Esophagus squamous epithelium (tissue), 4 donors: Measurements from ENCODE around the gene GOSR1.
"Not testable (repeated sequence)": the region's sequence is repeated elsewhere in the genome, so short reads cannot be mapped to it uniquely, and the experiment has no call there.

Experiments used
- POLR2A ChIP-seq, 4 donors: fragments of 450-650 bp; IDR thresholded peaks; one replicate each; pipeline ENCODE4 v1.6.1; 2017; ENCODE audit warnings: antibody characterized with exemption in 4 of 4, mild to moderate bottlenecking in 4 of 4, moderate library complexity in 3 of 4
- TF ChIP-seq, protein P1 (sequence below), 6 experiments: fragments of 450-650 bp in 4 of 6; fragments of 200-600 bp in 2 of 6; sonication (generic) in 2 of 6; IDR thresholded peaks; one replicate each; pipeline ENCODE4 v1.5.1; 2016 to 2019; ENCODE audit warnings: antibody characterized with exemption in 6 of 6, mild to moderate bottlenecking in 4 of 6, moderate library complexity in 4 of 6

GRCh38 chr17:30536846-30537245 is 59.6 kb downstream of the GOSR1 start:
- TF ChIP-seq, protein P1, sequence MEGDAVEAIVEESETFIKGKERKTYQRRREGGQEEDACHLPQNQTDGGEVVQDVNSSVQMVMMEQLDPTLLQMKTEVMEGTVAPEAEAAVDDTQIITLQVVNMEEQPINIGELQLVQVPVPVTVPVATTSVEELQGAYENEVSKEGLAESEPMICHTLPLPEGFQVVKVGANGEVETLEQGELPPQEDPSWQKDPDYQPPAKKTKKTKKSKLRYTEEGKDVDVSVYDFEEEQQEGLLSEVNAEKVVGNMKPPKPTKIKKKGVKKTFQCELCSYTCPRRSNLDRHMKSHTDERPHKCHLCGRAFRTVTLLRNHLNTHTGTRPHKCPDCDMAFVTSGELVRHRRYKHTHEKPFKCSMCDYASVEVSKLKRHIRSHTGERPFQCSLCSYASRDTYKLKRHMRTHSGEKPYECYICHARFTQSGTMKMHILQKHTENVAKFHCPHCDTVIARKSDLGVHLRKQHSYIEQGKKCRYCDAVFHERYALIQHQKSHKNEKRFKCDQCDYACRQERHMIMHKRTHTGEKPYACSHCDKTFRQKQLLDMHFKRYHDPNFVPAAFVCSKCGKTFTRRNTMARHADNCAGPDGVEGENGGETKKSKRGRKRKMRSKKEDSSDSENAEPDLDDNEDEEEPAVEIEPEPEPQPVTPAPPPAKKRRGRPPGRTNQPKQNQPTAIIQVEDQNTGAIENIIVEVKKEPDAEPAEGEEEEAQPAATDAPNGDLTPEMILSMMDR (IDR thresholded peaks at IDR 0.05) = not testable (repeated sequence)
- TF ChIP-seq POLR2A (IDR thresholded peaks at IDR 0.05) = not testable (repeated sequence)
